Daoy (cell line): ENCODE results near the gene F8. TPM values are rescaled to one million over a fixed set of nuclear protein-coding genes. Genes with fewer than 3 reads are reported as not detected.
A peak's percentile ranks its signal among the peaks of the same experiment; 100 is the strongest.
"Not testable (repeated sequence)": the region's sequence is repeated elsewhere in the genome, so short reads cannot be mapped to it uniquely, and the experiment has no call there.

Experiments
- DNase-seq: peaks from one replicate; pipeline ENCODE4 v3.0.0-alpha.2; 2015; ENCODE audit warnings: low read depth
- total RNA-seq: library from RNA; depleted of rRNA; stranded (reverse); fragments of >200 nt; shearing (Covaris generic); gene quantifications from 2 replicates; pipeline ENCODE4 v1.2.3, GENCODE V29; 2014

F8 gene
- total RNA-seq, 1 experiment from 2014 or later: 2.2 TPM

- no peak for DNase-seq
These were observed 9.1 kb upstream of the F8 start for GRCh38 chrX:155031657-155032056.

- peak; percentile 1 for DNase-seq
These were observed 6.4 kb upstream of the F8 start for GRCh38 chrX:155028877-155029291.

- DNase-seq: no peak
These were observed 5.6 kb upstream of the F8 start for GRCh38 chrX:155028129-155028528.

GRCh38 chrX:155027509-155028066 is 5.1 kb upstream of the F8 start:
- DNase-seq: peak; percentile 30

- peak; percentile 94 for DNase-seq
These were observed 4.4 kb upstream of the F8 start, which contains the start of gene FUNDC2 for GRCh38 chrX:155026727-155027508. Gene FUNDC2 (plus strand): TSS chrX:155026844. CDS start chrX:155026939, 95 bp downstream.

GRCh38 chrX:155026420-155026726 is 3.9 kb upstream of the F8 start:
- no peak for DNase-seq

GRCh38 chrX:155023907-155024833 is 1.6 kb upstream of the F8 start:
- no peak for DNase-seq

- DNase-seq: no peak
These were observed 1.9 kb downstream of the F8 start for GRCh38 chrX:155020591-155020990.

GRCh38 chrX:155009994-155010472 is 12.5 kb downstream of the F8 start:
- DNase-seq: no peak

- DNase-seq: not testable (repeated sequence)
These were observed 13.9 kb downstream of the F8 start for GRCh38 chrX:155008578-155008977.

- DNase-seq: not testable (repeated sequence)
These were observed 15.4 kb downstream of the F8 start for GRCh38 chrX:155006913-155007671.

GRCh38 chrX:155006379-155006778 is 16.1 kb downstream of the F8 start:
- not testable (repeated sequence) for DNase-seq

- DNase-seq: no peak
These were observed 17.3 kb downstream of the F8 start for GRCh38 chrX:155005190-155005589.

- DNase-seq: no peak
These were observed 20.6 kb downstream of the F8 start for GRCh38 chrX:155001873-155002272.

- DNase-seq: no peak
These were observed 21.7 kb downstream of the F8 start for GRCh38 chrX:155000841-155001240.

- DNase-seq: no peak
These were observed 24.2 kb downstream of the F8 start for GRCh38 chrX:154998204-154998880.

- DNase-seq: no peak
These were observed 31.0 kb downstream of the F8 start for GRCh38 chrX:154991476-154991875.

- no peak for DNase-seq
These were observed 31.5 kb downstream of the F8 start for GRCh38 chrX:154991039-154991438.

GRCh38 chrX:154990496-154990895 is 32.0 kb downstream of the F8 start:
- DNase-seq: no peak

GRCh38 chrX:154988719-154989118 is 33.8 kb downstream of the F8 start:
- no peak for DNase-seq

- DNase-seq: no peak
These were observed 34.6 kb downstream of the F8 start for GRCh38 chrX:154987940-154988339.
